HG02798 (cell line): ENCODE measurements around the gene SETDB1.
"Not testable (repeated sequence)": the region's sequence is repeated elsewhere in the genome, so short reads cannot be mapped to it uniquely, and the experiment has no call there.

Experiments used
- ATAC-seq: cut with Tn5 transposase; IDR thresholded peaks from one replicate; pipeline ENCODE4 v1.9.1; 2021; ENCODE audit warnings: mild to moderate bottlenecking; ENCODE audit not compliant: unreplicated experiment, poor library complexity

Gene SETDB1

DNA sequence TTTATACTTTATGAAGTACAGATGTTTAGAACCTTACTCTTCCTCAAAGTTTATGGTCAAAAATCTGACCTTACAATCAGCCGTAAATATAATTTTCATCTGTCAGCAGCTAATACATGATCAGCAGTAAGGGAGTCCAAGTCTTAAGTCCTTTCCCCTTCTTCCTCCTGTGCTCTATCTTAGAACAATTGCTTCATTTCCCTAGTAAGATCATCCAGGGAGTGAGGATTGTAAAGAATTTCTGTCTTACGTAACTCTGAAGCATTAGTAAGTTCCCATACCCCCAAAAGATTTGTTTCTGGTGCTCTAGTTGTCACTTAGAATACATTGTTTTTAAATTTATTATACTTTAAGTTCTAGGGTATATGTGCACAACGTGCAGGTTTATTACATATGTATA lies 2.1 kb downstream of the SETDB1 start:
- ATAC-seq, result no peak

GRCh38 chr1:150928775-150929174 lies 2.6 kb downstream of the SETDB1 start:
- not testable (repeated sequence) for ATAC-seq

DNA sequence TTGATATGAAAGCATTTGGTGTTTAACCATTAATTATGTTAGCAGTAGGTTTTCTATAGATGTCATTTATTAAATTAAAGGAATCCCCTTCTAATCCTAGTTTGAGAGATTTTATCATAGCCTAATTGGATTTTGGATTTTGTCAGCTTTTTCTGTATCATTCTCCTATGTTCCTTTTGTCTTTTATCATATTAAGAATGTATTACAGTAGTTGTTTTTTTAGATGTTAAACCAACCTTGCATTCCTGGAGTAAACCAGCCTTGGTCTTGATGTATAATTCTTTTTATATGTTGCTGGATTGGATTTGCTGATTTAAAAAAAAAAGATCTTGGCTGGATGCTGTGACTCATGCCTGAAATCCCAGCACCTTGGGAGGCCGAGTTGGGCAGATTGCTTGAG lies 5.6 kb downstream of the SETDB1 start:
- no peak for ATAC-seq

- no peak for ATAC-seq
These were observed 18.7 kb downstream of the SETDB1 start for GRCh38 chr1:150944856-150945255.

DNA sequence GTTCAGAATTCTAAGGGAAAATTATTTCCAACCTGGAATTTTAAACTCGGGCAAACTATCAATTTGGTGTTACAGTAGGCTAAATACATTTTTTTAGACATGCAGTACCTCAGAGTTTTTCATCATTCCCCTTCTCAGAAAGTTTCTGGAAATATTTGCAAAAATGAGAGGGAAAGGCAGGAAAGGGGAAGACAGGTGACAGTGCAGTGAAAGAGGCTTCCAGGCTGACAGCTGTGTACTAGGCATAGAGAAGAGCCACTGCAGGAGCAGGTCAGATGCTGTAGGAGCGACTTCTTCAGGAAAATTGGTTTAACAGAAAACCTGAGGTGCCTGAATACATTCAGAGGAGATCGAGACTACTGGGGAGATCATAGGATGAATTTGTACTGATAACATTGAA lies 28.5 kb downstream of the SETDB1 start:
- no peak for ATAC-seq

GRCh38 chr1:150955280-150955679 lies 29.1 kb downstream of the SETDB1 start:
- no peak for ATAC-seq

- no peak for ATAC-seq
These were observed 31.5 kb downstream of the SETDB1 start for GRCh38 chr1:150957666-150958065.

DNA sequence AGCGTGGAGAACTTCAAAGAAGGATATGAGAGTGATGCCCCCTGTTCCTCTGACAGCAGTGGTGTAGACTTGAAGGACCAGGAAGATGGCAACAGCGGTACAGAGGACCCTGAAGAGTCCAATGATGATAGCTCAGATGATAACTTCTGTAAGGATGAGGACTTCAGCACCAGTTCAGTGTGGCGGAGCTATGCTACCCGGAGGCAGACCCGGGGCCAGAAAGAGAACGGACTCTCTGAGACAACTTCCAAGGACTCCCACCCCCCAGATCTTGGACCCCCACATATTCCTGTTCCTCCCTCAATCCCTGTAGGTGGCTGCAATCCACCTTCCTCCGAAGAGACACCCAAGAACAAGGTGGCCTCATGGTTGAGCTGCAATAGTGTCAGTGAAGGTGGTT lies 34.5 kb downstream of the SETDB1 start:
- no peak for ATAC-seq

DNA sequence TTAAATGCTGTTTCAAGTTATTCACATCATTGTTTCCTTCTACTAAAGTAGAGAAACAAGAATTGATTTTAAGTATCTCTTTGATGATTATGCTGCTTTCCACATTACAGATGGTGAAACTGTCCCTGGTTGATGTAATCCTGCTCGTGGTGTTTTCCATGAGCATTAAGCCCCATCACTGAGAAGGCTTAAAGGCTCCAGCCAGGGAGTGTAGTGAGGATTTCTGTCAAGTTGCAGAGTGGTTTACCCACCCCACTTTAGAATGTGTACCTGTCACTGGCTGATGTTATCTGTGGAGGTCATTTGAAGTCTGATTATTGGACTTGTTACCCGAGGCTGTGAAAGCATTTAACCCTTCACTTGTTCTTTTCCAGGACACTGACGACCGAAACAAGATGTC lies 35.6 kb downstream of the SETDB1 start:
- ATAC-seq, result no peak

- ATAC-seq, result no peak
These were observed 37.4 kb downstream of the SETDB1 start for GRCh38 chr1:150963321-150964163.

DNA sequence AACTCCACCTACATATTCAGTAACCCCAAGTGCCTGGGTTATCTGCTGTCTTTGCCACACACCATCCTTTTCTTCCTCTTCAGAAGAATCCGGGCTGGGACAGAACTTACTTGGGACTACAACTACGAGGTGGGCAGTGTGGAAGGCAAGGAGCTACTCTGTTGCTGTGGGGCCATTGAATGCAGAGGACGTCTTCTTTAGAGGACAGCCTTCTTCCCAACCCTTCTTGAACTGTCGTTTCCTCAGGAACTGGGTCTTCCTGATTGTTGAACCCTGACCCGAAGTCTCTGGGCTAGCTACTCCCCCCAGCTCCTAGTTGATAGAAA lies 38.0 kb downstream of the SETDB1 start:
- no peak for ATAC-seq

DNA sequence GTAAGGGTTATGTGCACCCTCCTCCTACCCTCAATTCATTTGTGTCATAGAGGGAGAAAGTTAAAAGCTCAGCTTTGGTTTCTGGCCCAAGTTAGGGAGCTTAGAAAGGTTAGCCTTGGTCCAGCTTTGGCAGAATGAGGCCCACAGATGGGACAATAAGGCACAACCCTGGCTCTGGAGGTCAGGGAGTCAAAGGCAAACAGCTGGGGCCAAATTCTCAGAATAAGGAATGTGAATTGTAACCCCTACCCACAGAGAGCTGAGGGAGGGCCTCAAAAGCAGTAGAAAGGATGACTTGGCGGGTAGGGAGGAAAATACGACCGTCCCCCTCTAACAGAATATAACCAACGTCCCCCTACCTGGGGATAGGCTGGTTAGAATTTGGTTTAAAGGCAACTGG lies 39.4 kb downstream of the SETDB1 start:
- ATAC-seq, result no peak

DNA sequence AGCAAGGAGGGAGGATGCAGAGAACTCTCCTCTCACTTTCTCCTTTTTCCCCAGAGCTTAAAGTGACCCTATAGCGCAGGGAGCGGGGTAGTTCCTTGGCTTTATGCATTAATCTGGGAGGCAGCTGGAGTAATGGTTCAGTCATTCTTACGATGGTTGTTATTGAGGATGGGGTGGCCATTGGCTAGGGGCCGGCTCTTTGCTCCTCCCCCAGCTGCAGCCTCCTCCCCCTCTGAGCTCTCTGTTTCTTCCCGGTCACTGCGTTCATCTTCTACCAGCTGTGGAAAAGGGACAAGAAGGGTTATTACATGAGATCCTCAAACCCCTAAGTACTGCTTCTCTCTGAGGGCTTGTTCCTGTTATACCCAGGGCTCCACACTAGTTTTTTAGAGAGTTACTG lies 39.8 kb downstream of the SETDB1 start:
- ATAC-seq, result no peak

DNA sequence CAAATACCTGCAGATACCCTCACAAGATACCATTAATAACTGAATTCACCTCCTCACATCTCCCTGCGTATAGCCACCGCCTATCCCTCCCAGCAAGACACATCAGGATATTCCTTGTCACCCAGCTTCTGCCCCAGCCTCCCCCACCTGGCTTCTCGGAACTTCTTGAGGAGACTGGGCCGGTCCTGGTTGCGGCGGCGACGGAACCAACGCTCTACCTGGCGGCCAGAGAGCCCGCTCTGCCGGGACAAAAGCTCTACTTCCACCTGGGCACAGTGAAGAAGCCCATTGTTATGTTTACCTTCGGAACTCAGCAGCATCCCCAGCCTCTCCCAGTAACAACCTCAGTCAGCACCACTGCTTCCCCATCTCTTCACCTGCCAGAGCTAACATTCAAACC lies 41.8 kb downstream of the SETDB1 start:
- ATAC-seq, result no peak

GRCh38 chr1:150968491-150968890 lies 42.3 kb downstream of the SETDB1 start:
- no peak for ATAC-seq

- ATAC-seq, result no peak
These were observed 43.5 kb downstream of the SETDB1 start for GRCh38 chr1:150969626-150970025.

DNA sequence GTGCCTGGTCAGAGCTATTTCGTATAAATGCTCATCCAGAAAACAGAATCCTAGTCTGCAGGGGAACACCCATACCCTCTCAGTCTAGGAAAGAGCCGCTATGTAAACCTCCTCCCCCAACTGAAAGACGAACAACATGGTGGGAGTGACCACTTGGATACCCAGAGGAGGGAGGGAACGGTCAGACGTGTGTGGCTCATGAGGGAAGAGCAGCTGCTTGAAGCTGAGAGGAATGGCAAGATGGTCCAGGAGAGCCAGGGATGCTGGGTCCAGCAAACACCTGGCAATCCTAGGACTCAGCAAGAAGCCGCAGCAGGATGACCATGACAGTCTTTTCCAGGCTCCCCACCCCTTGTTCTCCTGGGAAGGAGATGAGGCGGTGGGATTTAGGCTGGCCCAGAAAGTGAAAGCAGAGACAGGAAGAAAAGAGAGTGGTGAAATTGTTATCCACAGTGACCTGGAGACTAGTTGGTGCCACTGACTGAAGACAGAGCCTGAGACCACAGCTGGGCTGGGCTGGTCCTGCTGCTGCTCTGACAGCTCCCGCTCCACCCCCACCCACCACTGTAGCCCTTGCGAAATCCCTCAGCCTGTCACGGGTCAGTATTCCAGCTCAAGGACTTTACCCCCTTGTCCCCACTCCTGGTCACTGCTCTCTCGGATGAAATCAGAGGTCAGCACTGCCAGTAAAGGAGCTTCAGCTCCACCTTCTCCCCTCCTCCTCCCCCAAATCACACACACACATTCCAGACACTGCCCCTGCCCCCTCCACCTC lies 44.8 kb downstream of the SETDB1 start:
- ATAC-seq, result no peak

DNA sequence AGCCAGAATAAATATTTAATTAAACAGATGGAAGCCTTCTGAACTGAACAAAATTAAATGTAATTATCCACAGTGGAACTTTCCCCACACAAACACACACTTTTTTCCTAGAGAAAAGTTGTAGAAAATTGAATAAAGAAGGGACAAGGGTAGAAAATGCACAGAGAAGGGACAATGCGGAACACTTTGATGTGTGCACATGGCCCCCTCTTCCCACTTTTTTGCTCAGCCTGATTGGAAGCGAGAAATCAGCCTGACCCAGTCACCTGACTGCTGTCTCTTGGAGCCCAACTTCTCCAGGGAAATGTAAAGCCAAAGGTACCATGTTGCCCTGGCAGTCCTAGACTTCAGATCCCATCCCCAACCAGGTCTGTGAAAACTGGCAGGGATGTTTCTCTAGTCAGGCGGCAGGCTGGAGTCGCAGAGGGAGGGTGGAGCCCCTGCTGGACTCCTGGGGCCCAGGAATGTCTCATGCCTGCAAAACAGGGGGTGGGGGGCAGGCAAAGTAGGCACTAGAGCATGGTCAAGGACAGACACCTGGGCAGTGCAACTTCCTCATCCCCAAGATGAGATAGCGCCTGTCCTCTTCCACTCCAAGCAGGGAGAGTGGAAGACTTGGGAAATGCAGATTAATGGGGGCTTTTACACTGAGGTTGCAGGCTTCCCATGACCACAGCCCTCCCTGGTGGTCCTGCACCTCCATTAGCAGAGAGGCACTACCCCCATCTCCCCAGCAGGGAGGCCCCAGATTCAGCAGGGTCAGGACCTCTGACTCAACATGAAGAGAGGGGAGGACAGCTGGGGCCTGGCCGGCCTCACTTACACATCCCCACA lies 45.6 kb downstream of the SETDB1 start:
- ATAC-seq, result no peak

DNA sequence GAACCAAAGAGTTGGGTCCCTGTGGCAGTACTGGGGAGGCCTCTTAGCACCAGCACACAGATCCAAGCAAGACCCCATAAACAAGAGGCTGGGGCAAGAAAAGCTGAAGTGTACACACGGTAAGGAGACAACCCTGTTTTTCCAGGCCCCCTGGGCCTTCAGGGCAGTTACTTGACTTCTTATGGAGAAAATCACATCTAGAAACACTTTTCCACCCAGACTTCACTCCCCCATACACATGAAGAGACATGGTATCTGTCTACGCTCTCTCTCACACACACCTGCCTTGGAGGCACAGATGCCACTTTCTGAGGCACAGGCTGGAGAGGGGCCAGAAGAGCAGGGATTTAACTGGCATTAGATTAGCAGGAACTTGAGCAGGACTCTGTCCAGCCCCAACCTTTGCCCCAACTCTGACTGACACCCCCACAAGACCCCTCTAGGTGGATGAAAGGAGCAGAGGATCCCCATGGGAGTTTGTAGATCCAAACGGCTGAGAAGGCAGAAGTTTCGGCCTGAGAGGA lies 46.3 kb downstream of the SETDB1 start:
- no peak for ATAC-seq

DNA sequence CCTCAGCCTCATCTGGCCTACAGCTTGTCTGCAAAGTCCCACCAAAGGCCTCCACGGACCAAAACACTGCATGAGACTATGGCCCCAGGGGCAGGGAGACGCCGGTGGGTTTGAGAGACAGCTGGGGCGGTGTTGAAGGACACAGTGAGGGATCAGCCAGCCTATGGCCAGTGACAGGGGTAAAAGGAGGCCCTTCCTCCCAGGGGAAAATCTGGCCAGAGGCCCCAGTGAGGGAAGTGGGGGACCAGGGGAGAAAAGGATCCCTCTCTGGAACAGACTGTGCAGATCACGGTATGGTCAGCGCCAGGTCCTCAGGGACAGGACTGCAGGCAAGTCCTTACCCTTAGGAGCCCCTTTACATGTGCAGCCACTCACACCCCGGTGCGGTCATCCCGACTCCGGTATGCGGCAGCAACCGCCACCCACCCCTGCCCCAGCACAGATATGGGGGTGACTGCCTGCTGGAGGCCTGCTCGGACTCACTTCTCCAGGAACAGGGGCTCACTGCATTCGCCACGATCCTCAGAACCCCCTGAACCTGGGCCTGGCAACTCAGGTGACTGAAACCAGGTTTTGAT lies 47.2 kb downstream of the SETDB1 start:
- ATAC-seq, result no peak
